Measurements from ENCODE around the gene EED. TPM values are rescaled to one million over a fixed set of nuclear protein-coding genes. Genes with fewer than 3 reads are reported as not detected.
"Not testable (repeated sequence)": the region's sequence is repeated elsewhere in the genome, so short reads cannot be mapped to it uniquely, and the experiment has no call there.

The EED gene
- polyA plus RNA-seq, 1 donor: 54.1 TPM

- DNase-seq: no peak
Observed at GRCh38 chr11:86247608-86248007, 3.1 kb downstream of the EED start.

GRCh38 chr11:86248609-86249008 is 4.1 kb downstream of the EED start:
- no peak for DNase-seq

GRCh38 chr11:86249307-86250098 is 5.0 kb downstream of the EED start:
- DNase-seq: no peak

- DNase-seq: no peak
Observed at GRCh38 chr11:86251345-86251744, 6.8 kb downstream of the EED start.

GRCh38 chr11:86255896-86256295 is 11.3 kb downstream of the EED start:
- no peak for DNase-seq

- no peak for DNase-seq
Observed at GRCh38 chr11:86256608-86257007, 12.1 kb downstream of the EED start.

GRCh38 chr11:86257446-86257845 is 12.9 kb downstream of the EED start:
- no peak for DNase-seq

- DNase-seq: no peak
Observed at GRCh38 chr11:86259730-86260129, 15.2 kb downstream of the EED start.

- no peak for DNase-seq
Observed at GRCh38 chr11:86261328-86261727, 16.8 kb downstream of the EED start.

- DNase-seq: no peak
Observed at GRCh38 chr11:86262387-86262786, 17.8 kb downstream of the EED start.

- DNase-seq: no peak
Observed at GRCh38 chr11:86264649-86265048, 20.1 kb downstream of the EED start.

GRCh38 chr11:86265194-86265593 is 20.6 kb downstream of the EED start:
- DNase-seq: no peak

- DNase-seq: no peak
Observed at GRCh38 chr11:86269645-86270044, 25.1 kb downstream of the EED start.

- no peak for DNase-seq
Observed at GRCh38 chr11:86274503-86274902, 29.9 kb downstream of the EED start.

- no peak for DNase-seq
Observed at GRCh38 chr11:86274999-86275398, 30.4 kb downstream of the EED start.

GRCh38 chr11:86275493-86276370 is 31.2 kb downstream of the EED start:
- DNase-seq: no peak

GRCh38 chr11:86277741-86278140 is 33.2 kb downstream of the EED start:
- no peak for DNase-seq

- no peak for DNase-seq
Observed at GRCh38 chr11:86278226-86278625, 33.7 kb downstream of the EED start.

GRCh38 chr11:86279747-86280146 is 35.2 kb downstream of the EED start:
- no peak for DNase-seq

- no peak for DNase-seq
Observed at GRCh38 chr11:86287468-86287796, 42.9 kb downstream of the EED start.

GRCh38 chr11:86288776-86289507 is 44.4 kb downstream of the EED start:
- no peak for DNase-seq

- DNase-seq: not testable (repeated sequence)
Observed at GRCh38 chr11:86289508-86290280, 45.1 kb downstream of the EED start.
